ENCODE data around the gene ADGRF4.

DNA sequence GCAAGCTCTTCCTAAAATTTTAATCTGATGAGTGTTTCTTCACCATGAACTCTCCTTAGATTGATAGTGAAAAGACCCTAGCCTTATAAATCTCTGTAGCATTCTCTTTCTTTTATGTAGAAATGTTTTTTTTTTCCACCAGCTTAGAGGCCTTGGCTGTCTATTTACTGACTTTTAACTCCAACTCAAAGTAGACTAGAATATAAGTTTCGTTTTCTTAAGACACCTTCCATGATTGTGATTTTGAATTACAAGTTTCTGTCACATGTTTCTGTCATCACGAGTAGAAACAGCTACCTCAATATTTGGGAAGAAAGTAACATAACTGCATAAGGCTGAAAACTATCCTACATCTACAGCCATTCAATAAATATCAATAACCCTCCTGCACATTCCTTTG is 17.8 kb downstream of the ADGRF4 start:
- TF ChIP-seq, protein P1, sequence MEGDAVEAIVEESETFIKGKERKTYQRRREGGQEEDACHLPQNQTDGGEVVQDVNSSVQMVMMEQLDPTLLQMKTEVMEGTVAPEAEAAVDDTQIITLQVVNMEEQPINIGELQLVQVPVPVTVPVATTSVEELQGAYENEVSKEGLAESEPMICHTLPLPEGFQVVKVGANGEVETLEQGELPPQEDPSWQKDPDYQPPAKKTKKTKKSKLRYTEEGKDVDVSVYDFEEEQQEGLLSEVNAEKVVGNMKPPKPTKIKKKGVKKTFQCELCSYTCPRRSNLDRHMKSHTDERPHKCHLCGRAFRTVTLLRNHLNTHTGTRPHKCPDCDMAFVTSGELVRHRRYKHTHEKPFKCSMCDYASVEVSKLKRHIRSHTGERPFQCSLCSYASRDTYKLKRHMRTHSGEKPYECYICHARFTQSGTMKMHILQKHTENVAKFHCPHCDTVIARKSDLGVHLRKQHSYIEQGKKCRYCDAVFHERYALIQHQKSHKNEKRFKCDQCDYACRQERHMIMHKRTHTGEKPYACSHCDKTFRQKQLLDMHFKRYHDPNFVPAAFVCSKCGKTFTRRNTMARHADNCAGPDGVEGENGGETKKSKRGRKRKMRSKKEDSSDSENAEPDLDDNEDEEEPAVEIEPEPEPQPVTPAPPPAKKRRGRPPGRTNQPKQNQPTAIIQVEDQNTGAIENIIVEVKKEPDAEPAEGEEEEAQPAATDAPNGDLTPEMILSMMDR (IDR thresholded peaks at IDR 0.05; ENCODE audit: insufficient read depth, low read depth, low read length), result no peak
- no peak for TF ChIP-seq EZH2 (IDR thresholded peaks at IDR 0.05; ENCODE audit: insufficient read depth, low read length)
